PC-3 (cell line): ENCODE data around the gene PLEKHA6. TPM values are rescaled to one million over a fixed set of nuclear protein-coding genes. Genes with fewer than 3 reads are reported as not detected.

ENCODE experiments used
- ATAC-seq: fragments of 200-7000 bp; cut with Tn5 transposase; 2 replicates; pipeline ENCODE4 v1.9.1; 2020; ENCODE audit warnings: mild to moderate bottlenecking, moderate library complexity
- BruUV-seq: library from RNA; stranded (reverse); fragments of 400-500 nt; replicated peaks from 2 replicates; lab custom pipeline; 2021; lab: Mats Ljungman, UMichigan
- CTCF ChIA-PET: fragments of 300-600 bp; sonication (Branson Sonifier 250); formaldehyde crosslinking; loops from one replicate; lab custom pipeline; 2022; ENCODE audit warnings: antibody characterized with exemption; lab: Charles Lee
- POLR2A ChIA-PET: fragments of 300-600 bp; sonication (Branson Sonifier 250); formaldehyde crosslinking; loops from one replicate; lab custom pipeline; 2022; ENCODE audit warnings: antibody characterized with exemption; ENCODE audit not compliant: unreplicated experiment; lab: Charles Lee
- DNase-seq: peaks from one replicate; pipeline ENCODE4 v3.0.0-alpha.2; 2015
- H2AFZ ChIP-seq: fragments of 300-600 bp; sonication (generic); 2 replicates; pipeline ENCODE4 v1.6.0; 2016; ENCODE audit warnings: antibody characterized with exemption, low read length
- H3F3A ChIP-seq: fragments of 300-600 bp; sonication (generic); one replicate; pipeline ENCODE4 v1.6.0; 2017; ENCODE audit warnings: antibody characterized with exemption, low read length, control low read depth, mild to moderate bottlenecking; ENCODE audit not compliant: unreplicated experiment
- H3K27ac ChIP-seq: fragments of 300-600 bp; sonication (generic); 2 replicates; pipeline ENCODE4 v1.5.1; 2016; ENCODE audit warnings: mild to moderate bottlenecking, low read length
- H3K27me3 ChIP-seq: fragments of 300-600 bp; sonication (generic); 2 replicates; pipeline ENCODE4 v1.6.1; 2016; ENCODE audit warnings: low read length, mixed read lengths
- H3K36me3 ChIP-seq: fragments of 300-600 bp; sonication (generic); 2 replicates; pipeline ENCODE4 v1.6.1; 2016; ENCODE audit warnings: low read depth, mixed run types, low read length, mixed read lengths
- H3K4me1 ChIP-seq: fragments of 300-600 bp; sonication (generic); 2 replicates; pipeline ENCODE4 v1.5.1; 2016; ENCODE audit warnings: low read length; ENCODE audit not compliant: insufficient read depth
- H3K4me2 ChIP-seq: fragments of 300-600 bp; sonication (generic); 2 replicates; pipeline ENCODE4 v1.6.0; 2016; ENCODE audit warnings: low read length
- H3K4me3 ChIP-seq: fragments of 300-600 bp; sonication (generic); 2 replicates; pipeline ENCODE4 v1.5.1; 2016; ENCODE audit warnings: mild to moderate bottlenecking, low read length, mixed read lengths
- H3K79me2 ChIP-seq: fragments of 300-600 bp; sonication (generic); 2 replicates; pipeline ENCODE4 v1.6.1; 2017; ENCODE audit warnings: low read length, mixed read lengths
- H3K9ac ChIP-seq: fragments of 300-600 bp; sonication (generic); 2 replicates; pipeline ENCODE4 v1.6.0; 2016; ENCODE audit warnings: mild to moderate bottlenecking, low read length
- H3K9me2 ChIP-seq: fragments of 300-600 bp; sonication (generic); replicated peaks from 2 replicates; pipeline ENCODE4 v1.6.1; 2016; ENCODE audit warnings: mixed run types, low read length, mixed read lengths
- H3K9me3 ChIP-seq: fragments of 300-600 bp; sonication (generic); 2 replicates; pipeline ENCODE4 v1.6.1; 2016; ENCODE audit warnings: low read length, mixed read lengths
- H4K20me1 ChIP-seq: fragments of 300-600 bp; sonication (generic); 2 replicates; pipeline ENCODE4 v1.6.1; 2016; ENCODE audit warnings: low read length, mixed read lengths
- EZH2 ChIP-seq: fragments of 300-600 bp; sonication (generic); IDR thresholded peaks from one replicate; pipeline ENCODE4 v1.6.1; 2017; ENCODE audit warnings: antibody characterized with exemption, mild to moderate bottlenecking, low read length; ENCODE audit not compliant: unreplicated experiment
- EZH2phosphoT487 ChIP-seq: fragments of 300-600 bp; sonication (generic); IDR thresholded peaks from 2 replicates; pipeline ENCODE4 v1.6.1; 2018; ENCODE audit warnings: mild to moderate bottlenecking, antibody characterized with exemption, low read length, borderline replicate concordance
- intact Hi-C: fragments of 100-400 bp; cut with micrococcal nuclease; formaldehyde crosslinking; loops from 2 replicates; pipeline ENCODE4 v1.9.0; 2023
- total RNA-seq: library from RNA; depleted of rRNA; stranded (reverse); fragments of >200 nt; gene quantifications from 2 replicates; pipeline ENCODE4 v1.2.3, GENCODE V29; 2014
- TF ChIP-seq, protein P1 (sequence below): fragments of 300-600 bp; sonication (generic); conservative IDR thresholded peaks from 2 replicates; pipeline ENCODE4 v1.5.1; 2017; ENCODE audit warnings: antibody characterized with exemption, low read depth, mild to moderate bottlenecking, low read length

Gene PLEKHA6
- total RNA-seq, 1 experiment from 2014 or later: 53.8 TPM

DNA sequence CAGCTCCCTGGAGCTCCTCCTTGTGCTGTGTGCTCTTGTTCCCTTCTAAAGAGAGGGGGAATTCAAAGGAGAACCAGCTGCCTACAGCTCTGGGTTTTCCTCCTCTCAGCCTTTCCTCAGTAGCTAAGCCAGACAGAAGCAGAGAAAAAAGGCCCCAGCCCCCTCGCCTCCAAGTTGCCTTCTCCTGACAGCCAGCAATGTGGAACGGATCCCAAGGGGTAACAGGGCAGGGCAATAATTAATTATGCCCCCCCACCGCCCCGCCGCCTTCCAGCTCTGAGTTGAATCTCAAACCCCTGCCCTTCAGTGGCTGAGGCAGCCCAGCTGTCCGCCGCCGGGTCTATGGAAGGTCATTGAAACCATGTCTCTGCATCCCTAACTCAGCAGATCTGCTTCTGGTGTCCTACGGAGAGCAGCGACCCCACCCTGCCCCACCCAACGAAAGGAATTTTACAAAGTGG lies 76.9 kb downstream of the PLEKHA6 start:
- no peaks in the 10 kb centered on the region for H3K9me2 ChIP-seq
- POLR2A ChIA-PET: no interaction called here
- intact Hi-C loops: no loop called here
- H3K79me2 ChIP-seq: peaks cover 36% of the 10 kb centered on the region
- H2AFZ ChIP-seq: no peak overlapping the region
- TF ChIP-seq, protein P1, sequence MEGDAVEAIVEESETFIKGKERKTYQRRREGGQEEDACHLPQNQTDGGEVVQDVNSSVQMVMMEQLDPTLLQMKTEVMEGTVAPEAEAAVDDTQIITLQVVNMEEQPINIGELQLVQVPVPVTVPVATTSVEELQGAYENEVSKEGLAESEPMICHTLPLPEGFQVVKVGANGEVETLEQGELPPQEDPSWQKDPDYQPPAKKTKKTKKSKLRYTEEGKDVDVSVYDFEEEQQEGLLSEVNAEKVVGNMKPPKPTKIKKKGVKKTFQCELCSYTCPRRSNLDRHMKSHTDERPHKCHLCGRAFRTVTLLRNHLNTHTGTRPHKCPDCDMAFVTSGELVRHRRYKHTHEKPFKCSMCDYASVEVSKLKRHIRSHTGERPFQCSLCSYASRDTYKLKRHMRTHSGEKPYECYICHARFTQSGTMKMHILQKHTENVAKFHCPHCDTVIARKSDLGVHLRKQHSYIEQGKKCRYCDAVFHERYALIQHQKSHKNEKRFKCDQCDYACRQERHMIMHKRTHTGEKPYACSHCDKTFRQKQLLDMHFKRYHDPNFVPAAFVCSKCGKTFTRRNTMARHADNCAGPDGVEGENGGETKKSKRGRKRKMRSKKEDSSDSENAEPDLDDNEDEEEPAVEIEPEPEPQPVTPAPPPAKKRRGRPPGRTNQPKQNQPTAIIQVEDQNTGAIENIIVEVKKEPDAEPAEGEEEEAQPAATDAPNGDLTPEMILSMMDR: no peak
- no peak for TF ChIP-seq EZH2phosphoT487
- TF ChIP-seq EZH2: no peak
- no peak overlapping the region for H3K27ac ChIP-seq
- ATAC-seq (no peak), DNase-seq (no peak)
- no peak overlapping the region for H3K4me2 ChIP-seq
- H3K9me3 ChIP-seq: no peaks in the 10 kb centered on the region
- peaks cover 5% of the 10 kb centered on the region; the same call in 1 of the 2 replicates for H4K20me1 ChIP-seq
- no peak overlapping the region for H3K4me3 ChIP-seq
- peaks cover 15% of the 10 kb centered on the region for H3K4me1 ChIP-seq
- no peaks in the 10 kb centered on the region for H3F3A ChIP-seq
- H3K36me3 ChIP-seq: no peaks in the 10 kb centered on the region
- no peaks in the 10 kb centered on the region for H3K27me3 ChIP-seq
- BruUV-seq: no TSS peak
- CTCF ChIA-PET: no interaction called here
- no peak overlapping the region for H3K9ac ChIP-seq

DNA sequence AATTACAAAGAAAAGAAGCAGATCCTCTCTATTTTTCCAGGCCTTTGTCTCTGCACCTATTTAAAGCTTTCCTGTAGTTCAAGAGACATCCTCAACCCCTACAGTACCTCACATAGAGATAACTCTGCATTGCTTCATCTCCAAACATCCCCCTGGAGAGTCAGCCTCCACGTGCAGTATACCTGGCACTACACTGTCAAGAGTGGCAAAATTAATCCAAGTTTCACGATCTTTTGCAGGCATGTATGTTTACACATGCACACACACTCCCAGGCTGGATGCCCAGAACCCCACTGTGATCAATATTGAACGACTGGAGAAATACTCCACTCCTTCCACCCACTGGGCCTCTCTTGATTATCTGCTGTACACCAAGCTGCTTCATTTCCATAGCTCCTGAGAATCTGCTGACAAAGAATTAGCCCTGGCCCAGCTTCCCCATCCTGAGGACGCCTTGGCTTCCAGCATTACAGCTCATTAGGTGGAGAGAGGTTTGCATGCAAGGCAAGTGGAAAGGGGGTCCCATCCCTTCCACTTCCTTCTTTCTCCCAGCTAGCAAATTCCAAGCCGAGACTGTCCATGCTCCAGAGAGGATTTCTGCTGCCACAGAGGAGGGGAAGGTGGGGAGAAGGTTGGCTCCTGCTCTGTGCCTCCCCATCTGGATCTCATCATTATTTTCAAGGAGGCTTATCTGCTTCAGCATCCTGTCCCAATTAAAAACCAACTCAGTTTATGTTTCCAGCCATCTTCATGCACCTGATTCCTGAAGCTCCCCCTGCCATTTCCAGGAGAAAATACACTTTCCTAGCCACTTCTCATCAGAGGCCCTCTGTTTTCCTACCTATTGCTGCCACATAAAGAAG lies 79.4 kb downstream of the PLEKHA6 start:
- Histone ChIP-seq H3K4me3 (no peak overlapping the region), H3K4me1 (no peaks in the 10 kb centered on the region), H3F3A (no peaks in the 10 kb centered on the region), H3K4me2 (no peak overlapping the region), H3K79me2 (peaks cover 26% of the 10 kb centered on the region), H3K36me3 (no peaks in the 10 kb centered on the region), H3K27me3 (no peaks in the 10 kb centered on the region), H3K9me2 (no peaks in the 10 kb centered on the region), H3K9me3 (no peaks in the 10 kb centered on the region), H2AFZ (no peak overlapping the region), H3K9ac (no peak overlapping the region), H4K20me1 (peaks cover 5% of the 10 kb centered on the region; the same call in 1 of the 2 replicates), H3K27ac (no peak overlapping the region)
- POLR2A ChIA-PET: no interaction called here
- no TSS peak for BruUV-seq
- DNase-seq (no peak), ATAC-seq (no peak)
- CTCF ChIA-PET: interaction anchor here (1.0 kb wide), 1 partner anchor 118 kb away, joined by 3 read pairs; no protein-coding TSS in a partner anchor
- TF ChIP-seq EZH2phosphoT487: no peak
- no peak for TF ChIP-seq EZH2
- TF ChIP-seq, protein P1: no peak; the same call in 1 of the 2 replicates
- intact Hi-C loops: no loop called here

DNA sequence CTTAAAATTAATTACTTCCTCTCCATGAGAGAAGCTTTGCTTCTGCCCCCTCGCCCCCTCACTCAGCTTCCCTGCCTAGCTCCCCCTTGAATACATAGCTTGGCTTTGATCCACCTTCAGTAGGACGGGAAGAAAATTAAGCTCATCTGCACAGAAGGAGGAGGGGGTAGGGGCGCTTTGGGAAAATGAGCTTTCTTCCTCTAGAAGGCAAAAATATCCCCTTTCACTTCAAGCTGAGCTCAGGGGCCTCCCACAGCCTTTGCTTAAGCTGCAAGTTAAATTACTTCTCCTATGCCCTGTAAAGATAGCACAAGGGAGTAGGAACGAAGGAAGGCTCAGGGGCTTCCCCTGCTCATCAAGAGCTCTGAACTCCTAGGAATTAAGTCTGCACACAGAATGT lies 80.8 kb downstream of the PLEKHA6 start:
- no peak for TF ChIP-seq EZH2
- no peak for TF ChIP-seq EZH2phosphoT487
- Histone ChIP-seq H3K9ac (no peak overlapping the region), H3K9me3 (no peaks in the 10 kb centered on the region), H3K27ac (no peak overlapping the region), H3K36me3 (peaks cover 6% of the 10 kb centered on the region; the same call in 1 of the 2 replicates), H3F3A (no peaks in the 10 kb centered on the region), H3K4me2 (no peak overlapping the region), H3K27me3 (no peaks in the 10 kb centered on the region), H2AFZ (no peak overlapping the region), H3K4me3 (no peak overlapping the region), H3K4me1 (no peaks in the 10 kb centered on the region), H3K9me2 (no peaks in the 10 kb centered on the region), H3K79me2 (peaks cover 24% of the 10 kb centered on the region), H4K20me1 (peaks cover 5% of the 10 kb centered on the region; the same call in 1 of the 2 replicates)
- ChIA-PET CTCF (no interaction called here), POLR2A (no interaction called here)
- BruUV-seq: no TSS peak
- DNase-seq (no peak), ATAC-seq (no peak)
- intact Hi-C loops: no loop called here
